Measurements from ENCODE around the gene ADAMTS3. TPM values are rescaled to one million over a fixed set of nuclear protein-coding genes. Genes with fewer than 3 reads are reported as not detected.

The ADAMTS3 gene
- total RNA-seq, 2 experiments from 2014 or later: not detected

DNA sequence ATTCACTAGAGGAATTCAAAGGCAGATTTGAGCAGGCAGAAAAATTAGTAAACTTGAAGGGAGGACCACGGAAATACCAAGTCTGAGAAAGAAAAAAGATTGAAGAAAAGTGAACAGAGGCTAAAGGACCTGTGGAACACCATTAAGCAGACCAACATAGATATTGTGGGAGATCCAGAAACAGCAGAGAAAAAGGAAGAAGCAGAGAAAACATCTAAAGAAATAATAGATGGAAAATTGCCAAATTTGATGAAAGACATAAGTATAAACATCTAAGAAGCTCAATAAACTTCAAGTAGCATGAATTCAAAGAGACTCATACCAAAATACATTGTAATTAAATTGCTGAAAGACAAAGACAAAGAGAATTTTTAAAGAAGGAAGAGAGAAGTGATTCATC, 31.0 kb downstream of the ADAMTS3 start:
- Mint-ChIP-seq H3K27me3 (no peaks in the 10 kb centered on the region), H3K27ac (no peak overlapping the region), H3K9me3 (ENCODE audit: low read depth) (peaks cover 9% of the 10 kb centered on the region), H3K4me1 (no peaks in the 10 kb centered on the region), H3K4me3 (no peak overlapping the region), H3K36me3 (ENCODE audit: low read depth) (no peaks in the 10 kb centered on the region)
- intact Hi-C loops (cut with DNase I, micrococcal nuclease): no loop called here
- POLR2A ChIA-PET: no interaction called here
- DNase-seq (no peak), ATAC-seq (no peak)
- CTCF ChIA-PET: no interaction called here

DNA sequence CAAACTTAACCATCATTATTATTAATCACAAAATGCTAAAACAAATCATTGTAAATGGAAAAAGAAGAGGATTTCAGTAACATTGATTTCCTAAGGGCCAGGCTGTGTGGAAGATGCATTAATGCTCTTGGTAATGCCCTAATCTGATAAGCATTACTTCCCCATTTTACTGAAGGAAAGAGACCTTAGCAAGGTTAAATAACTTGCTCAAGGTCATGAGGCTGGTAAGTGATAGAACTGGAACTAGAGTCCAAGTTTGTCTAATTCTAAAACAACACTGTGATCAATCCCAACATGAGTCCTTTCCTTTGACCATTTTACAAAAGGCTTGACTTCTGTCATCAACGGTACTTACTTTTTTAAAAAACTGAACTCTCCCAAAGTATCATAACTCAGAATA, 32.6 kb downstream of the ADAMTS3 start:
- ATAC-seq (no peak), DNase-seq (no peak)
- Mint-ChIP-seq H3K27ac (no peak overlapping the region), H3K4me1 (no peaks in the 10 kb centered on the region), H3K4me3 (no peak overlapping the region), H3K36me3 (ENCODE audit: low read depth) (no peaks in the 10 kb centered on the region), H3K9me3 (ENCODE audit: low read depth) (peaks cover 9% of the 10 kb centered on the region), H3K27me3 (no peaks in the 10 kb centered on the region)
- intact Hi-C loops (cut with DNase I, micrococcal nuclease): no loop called here
- CTCF ChIA-PET: no interaction called here
- POLR2A ChIA-PET: no interaction called here

DNA sequence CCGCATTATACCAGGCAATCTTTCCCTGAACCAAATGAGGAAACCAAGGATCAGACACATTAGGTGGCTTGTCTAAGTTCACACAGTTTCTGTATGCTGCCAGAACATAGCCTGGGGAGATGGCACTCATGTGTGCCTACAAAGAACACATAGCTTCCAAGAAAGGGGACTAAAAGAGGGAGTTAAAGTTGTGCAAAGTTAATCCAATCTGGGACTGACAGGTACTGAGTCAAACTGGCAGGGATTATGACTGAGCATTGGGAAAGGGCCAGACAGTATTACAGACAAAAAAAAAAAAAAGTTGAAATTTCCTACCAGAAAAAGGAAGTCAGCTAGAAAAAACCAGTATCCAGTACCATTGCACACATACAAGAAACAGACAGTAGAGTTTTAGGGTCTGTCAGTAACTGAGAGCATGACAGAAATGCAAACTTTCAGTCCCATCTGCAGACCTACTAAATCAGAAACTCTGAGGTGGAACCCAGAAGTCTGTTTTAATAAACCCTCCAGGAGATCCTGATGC, 37.2 kb downstream of the ADAMTS3 start:
- Mint-ChIP-seq H3K27ac (no peak overlapping the region), H3K36me3 (ENCODE audit: low read depth) (no peaks in the 10 kb centered on the region), H3K4me1 (no peaks in the 10 kb centered on the region), H3K4me3 (no peak overlapping the region), H3K9me3 (ENCODE audit: low read depth) (no peaks in the 10 kb centered on the region), H3K27me3 (no peaks in the 10 kb centered on the region)
- DNase-seq (no peak), ATAC-seq (peak; percentile 21)
- intact Hi-C loops (cut with DNase I, micrococcal nuclease): no loop called here
- CTCF ChIA-PET: no interaction called here
- POLR2A ChIA-PET: interaction anchor here (0.5 to 0.6 kb wide), 2 partner anchors 314 to 433 kb away, joined by 4 to 6 read pairs; no protein-coding TSS in a partner anchor

DNA sequence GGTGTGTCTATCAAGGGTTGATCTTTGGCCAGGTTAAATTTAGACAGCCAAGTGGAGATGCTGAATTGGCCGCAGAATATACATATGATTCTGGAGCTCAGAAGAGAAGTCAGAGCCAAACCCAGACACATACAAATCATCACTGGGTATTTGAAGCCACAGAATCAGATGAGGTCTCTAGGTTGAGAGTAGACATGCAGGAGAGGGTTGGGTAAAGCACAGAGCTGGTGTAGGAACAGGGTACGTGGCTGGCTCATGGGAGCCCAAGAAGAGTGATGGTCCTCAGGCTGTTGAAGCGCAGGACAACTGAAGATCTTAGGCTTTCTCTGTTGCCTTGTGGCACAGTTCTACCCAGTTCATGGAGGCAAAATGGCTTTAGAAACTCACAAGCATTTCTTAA, 37.7 kb downstream of the ADAMTS3 start:
- ATAC-seq (peak; percentile 61), DNase-seq (peak; percentile 12)
- no peak overlapping the region for H3K4me3 Mint-ChIP-seq
- H3K36me3 Mint-ChIP-seq (ENCODE audit: low read depth): no peaks in the 10 kb centered on the region
- H3K9me3 Mint-ChIP-seq (ENCODE audit: low read depth): no peaks in the 10 kb centered on the region
- no peak overlapping the region for H3K27ac Mint-ChIP-seq
- H3K4me1 Mint-ChIP-seq: no peaks in the 10 kb centered on the region
- intact Hi-C loops (cut with DNase I, micrococcal nuclease): no loop called here
- CTCF ChIA-PET: no interaction called here
- no peaks in the 10 kb centered on the region for H3K27me3 Mint-ChIP-seq
- POLR2A ChIA-PET: interaction anchor here (0.5 kb wide), 1 partner anchor 314 kb away, joined by 4 read pairs; no protein-coding TSS in a partner anchor

DNA sequence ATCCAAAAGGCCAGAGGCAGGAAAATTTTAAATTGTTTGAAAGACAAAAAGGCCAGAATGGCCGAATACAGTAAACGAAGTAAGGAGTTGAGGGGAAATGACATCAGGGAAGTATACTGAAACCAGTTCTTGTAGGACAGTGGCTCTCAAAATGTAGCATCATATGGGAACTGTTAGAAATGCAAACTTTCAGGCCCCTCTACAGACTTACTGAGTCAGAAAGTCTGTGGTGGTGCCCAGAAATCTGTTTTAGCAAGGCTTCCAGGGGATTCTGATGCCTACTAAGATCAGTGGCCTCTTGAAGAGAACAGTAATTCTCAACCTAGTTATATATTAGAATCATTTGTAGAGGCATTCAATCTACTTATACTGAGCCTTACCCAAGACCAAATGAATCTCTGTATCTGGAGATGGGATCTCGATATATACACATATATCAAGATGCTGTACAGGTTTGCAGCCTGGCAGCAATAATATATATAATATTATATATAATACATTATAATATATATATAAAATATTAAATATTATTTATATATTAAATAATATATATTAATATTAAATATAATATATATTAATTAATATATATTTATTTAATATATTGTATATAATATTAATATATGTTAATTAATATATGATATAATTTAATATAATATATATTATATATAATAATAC, 39.7 kb downstream of the ADAMTS3 start:
- CTCF ChIA-PET: no interaction called here
- intact Hi-C loops (cut with DNase I, micrococcal nuclease): no loop called here

DNA sequence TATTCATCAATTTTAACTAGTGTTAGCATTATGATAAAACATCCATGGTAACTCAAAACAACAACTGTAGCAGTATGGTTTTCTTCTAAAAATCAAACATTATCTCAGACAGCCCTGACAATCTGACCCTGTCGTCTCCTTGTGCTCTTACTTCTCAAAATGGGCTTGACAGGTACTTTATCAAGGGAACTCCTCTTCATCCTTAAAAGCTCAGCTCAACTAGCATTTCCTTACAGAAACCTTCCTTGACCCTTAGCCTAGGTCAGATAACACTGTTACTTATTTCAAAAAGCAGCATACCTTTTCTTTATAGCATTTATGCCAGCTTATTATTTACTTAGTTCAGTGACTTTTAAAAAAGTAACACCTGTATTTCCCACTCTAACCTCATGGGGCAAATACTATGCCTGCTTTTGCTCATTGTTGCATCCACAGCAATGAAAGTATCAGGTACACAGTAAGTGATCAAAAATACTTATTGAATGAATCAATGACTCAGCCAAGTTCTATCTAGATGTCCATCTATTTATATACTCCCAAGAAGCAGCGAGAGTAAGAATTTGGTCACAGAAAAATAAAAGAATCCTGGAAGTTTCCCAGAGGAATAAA, 41.9 kb downstream of the ADAMTS3 start:
- intact Hi-C loops (cut with DNase I, micrococcal nuclease): no loop called here
- Mint-ChIP-seq H3K36me3 (ENCODE audit: low read depth) (no peaks in the 10 kb centered on the region), H3K4me1 (peaks cover 3% of the 10 kb centered on the region), H3K27ac (no peak overlapping the region), H3K4me3 (no peak overlapping the region), H3K27me3 (peaks cover 8% of the 10 kb centered on the region), H3K9me3 (ENCODE audit: low read depth) (no peaks in the 10 kb centered on the region)
- ChIA-PET POLR2A (no interaction called here), CTCF (interaction anchor here (0.6 to 0.7 kb wide), 2 partner anchors 227 to 1078 kb away, joined by 3 read pairs; no protein-coding TSS in a partner anchor)
- DNase-seq: no peak
- no peak for ATAC-seq

More for the DNA sequence above, 39.7 kb downstream of the ADAMTS3 start:
- no peak for DNase-seq
- no peak overlapping the region for H3K4me3 Mint-ChIP-seq
- POLR2A ChIA-PET: no interaction called here
- H3K27me3 Mint-ChIP-seq: peaks cover 5% of the 10 kb centered on the region
- H3K27ac Mint-ChIP-seq: no peak overlapping the region
- peak; percentile 63 for ATAC-seq
- H3K4me1 Mint-ChIP-seq: no peaks in the 10 kb centered on the region
- H3K36me3 Mint-ChIP-seq (ENCODE audit: low read depth): no peaks in the 10 kb centered on the region
- H3K9me3 Mint-ChIP-seq (ENCODE audit: low read depth): no peaks in the 10 kb centered on the region

DNA sequence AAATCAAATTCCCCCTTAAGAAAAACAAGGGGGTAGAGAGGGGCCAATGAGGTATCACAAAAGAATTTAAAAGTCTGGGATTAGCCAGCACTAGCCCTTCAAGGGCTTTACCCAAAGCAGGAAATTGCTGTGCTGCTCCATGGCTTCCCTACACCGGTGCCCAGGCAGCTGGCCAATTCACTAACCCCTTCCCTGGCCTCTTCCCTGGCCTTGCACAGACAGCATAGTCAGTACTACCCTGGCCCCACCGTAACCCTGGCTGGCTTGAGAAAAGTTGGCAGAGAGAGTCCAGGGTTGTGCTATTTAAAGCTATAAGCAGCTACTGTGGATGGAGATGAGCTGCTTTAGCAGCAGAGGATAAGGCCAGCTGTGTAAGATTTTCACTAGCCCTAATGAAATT, 43.1 kb downstream of the ADAMTS3 start:
- Mint-ChIP-seq H3K27ac (no peak overlapping the region), H3K4me3 (no peak overlapping the region), H3K27me3 (peaks cover 8% of the 10 kb centered on the region), H3K36me3 (ENCODE audit: low read depth) (no peaks in the 10 kb centered on the region), H3K4me1 (peaks cover 3% of the 10 kb centered on the region), H3K9me3 (ENCODE audit: low read depth) (no peaks in the 10 kb centered on the region)
- ATAC-seq (no peak), DNase-seq (no peak)
- POLR2A ChIA-PET: no interaction called here
- intact Hi-C loops (cut with DNase I, micrococcal nuclease): no loop called here
- CTCF ChIA-PET: no interaction called here

DNA sequence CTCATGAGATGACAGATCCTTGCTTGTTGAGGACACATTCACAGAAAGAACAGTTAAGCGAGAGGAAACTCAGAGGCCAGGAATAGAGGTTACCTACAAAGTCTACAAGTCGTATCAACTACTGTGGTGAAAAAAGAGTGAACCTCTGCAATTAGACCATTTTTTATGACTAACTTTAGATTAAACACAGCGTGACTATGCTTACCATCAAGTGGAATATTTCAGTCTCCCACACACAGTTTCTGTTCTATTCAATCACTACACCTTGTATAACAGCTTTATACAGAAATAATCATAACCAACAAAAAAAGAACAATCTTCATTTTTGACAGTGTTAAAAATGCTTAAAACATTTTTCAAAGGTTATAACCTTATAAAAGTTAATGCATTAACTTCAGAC, 46.6 kb downstream of the ADAMTS3 start:
- DNase-seq (no peak), ATAC-seq (peak; percentile 30)
- no peak overlapping the region for H3K4me3 Mint-ChIP-seq
- H3K27ac Mint-ChIP-seq: no peak overlapping the region
- no peaks in the 10 kb centered on the region for H3K36me3 Mint-ChIP-seq (ENCODE audit: low read depth)
- peaks cover 4% of the 10 kb centered on the region for H3K9me3 Mint-ChIP-seq (ENCODE audit: low read depth)
- H3K4me1 Mint-ChIP-seq: peaks cover 3% of the 10 kb centered on the region
- ChIA-PET POLR2A (no interaction called here), CTCF (no interaction called here)
- peaks cover 8% of the 10 kb centered on the region for H3K27me3 Mint-ChIP-seq
- intact Hi-C loops (cut with DNase I, micrococcal nuclease): no loop called here

DNA sequence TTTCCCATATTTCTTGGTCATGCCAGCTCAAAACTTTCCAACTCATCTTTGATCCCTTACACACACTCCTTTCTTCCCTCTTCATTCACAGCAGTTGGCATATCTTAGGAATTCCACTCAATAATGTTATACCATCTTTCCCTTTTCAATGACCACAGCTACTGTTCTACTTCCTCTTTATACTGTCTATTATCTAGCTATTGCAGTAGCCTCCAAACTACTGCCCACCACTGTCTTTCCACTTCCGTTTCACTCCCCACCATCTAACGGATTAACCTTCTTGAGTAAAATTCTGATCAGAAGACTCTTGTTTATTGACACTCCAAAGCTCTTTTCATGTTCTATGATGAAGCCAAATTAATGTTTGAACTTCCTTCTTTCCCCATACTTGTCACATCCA, 55.8 kb downstream of the ADAMTS3 start:
- Mint-ChIP-seq H3K27me3 (no peaks in the 10 kb centered on the region), H3K9me3 (ENCODE audit: low read depth) (peaks cover 6% of the 10 kb centered on the region), H3K4me3 (no peak overlapping the region), H3K36me3 (ENCODE audit: low read depth) (no peaks in the 10 kb centered on the region), H3K4me1 (no peaks in the 10 kb centered on the region), H3K27ac (no peak overlapping the region)
- CTCF ChIA-PET: no interaction called here
- intact Hi-C loops (cut with DNase I, micrococcal nuclease): no loop called here
- POLR2A ChIA-PET: no interaction called here
- no peak for DNase-seq
- ATAC-seq: no peak

DNA sequence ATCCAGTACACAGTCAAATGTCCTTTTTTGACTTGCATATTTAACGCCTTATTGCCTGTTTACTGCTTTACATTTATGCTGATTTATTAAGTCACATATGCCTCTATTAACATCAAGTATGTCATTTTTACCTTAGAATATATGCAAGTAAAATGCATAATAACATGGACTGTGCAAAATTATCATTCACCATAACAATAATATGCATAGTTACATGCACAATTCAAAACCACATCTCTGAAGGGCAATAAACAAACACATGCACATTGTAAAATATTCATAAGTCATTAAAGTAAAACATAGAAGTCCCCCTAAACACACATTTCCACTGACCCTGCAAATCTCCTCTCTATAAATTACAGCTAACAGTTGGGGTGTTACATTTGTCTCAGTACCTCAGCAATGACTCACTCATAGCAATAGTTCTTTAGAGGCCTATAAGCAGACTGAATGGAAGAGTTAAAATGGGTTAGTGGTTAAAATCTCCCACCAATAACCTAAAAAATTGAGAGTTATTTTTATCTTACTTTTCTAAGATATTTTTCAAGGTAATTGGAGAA, 61.1 kb downstream of the ADAMTS3 start:
- no peaks in the 10 kb centered on the region for H3K9me3 Mint-ChIP-seq (ENCODE audit: low read depth)
- DNase-seq: no peak
- no peaks in the 10 kb centered on the region for H3K4me1 Mint-ChIP-seq
- ChIA-PET CTCF (no interaction called here), POLR2A (no interaction called here)
- no peak overlapping the region for H3K4me3 Mint-ChIP-seq
- peaks cover 4% of the 10 kb centered on the region for H3K27me3 Mint-ChIP-seq
- H3K36me3 Mint-ChIP-seq (ENCODE audit: low read depth): no peaks in the 10 kb centered on the region
- intact Hi-C loops (cut with DNase I, micrococcal nuclease): no loop called here
- no peak overlapping the region for H3K27ac Mint-ChIP-seq
- ATAC-seq: no peak

DNA sequence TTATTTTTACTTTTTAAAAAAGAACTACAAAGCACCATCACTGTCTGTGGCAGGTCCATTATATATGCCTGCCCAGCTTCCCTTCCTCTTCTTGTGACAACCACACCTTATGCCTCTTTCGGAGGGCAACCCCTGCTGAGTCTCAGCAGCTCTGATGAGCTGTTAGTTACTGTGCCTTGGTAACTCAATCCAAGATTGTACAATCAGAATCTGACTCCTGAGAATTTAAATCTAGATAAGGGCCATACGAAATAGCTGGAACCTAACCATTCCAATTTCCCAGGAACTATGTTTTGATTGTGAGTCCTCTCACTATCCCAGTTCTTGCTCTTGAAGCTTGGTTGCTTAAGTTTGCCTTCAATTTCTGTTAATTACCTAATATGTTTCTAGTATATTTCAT, 61.9 kb downstream of the ADAMTS3 start:
- ChIA-PET POLR2A (no interaction called here), CTCF (interaction anchor here (0.6 kb wide), 1 partner anchor 825 kb away, joined by 3 read pairs; no protein-coding TSS in a partner anchor)
- H3K36me3 Mint-ChIP-seq (ENCODE audit: low read depth): no peaks in the 10 kb centered on the region
- H3K4me3 Mint-ChIP-seq: no peak overlapping the region
- no peaks in the 10 kb centered on the region for H3K9me3 Mint-ChIP-seq (ENCODE audit: low read depth)
- H3K27me3 Mint-ChIP-seq: peaks cover 4% of the 10 kb centered on the region
- ATAC-seq (no peak), DNase-seq (no peak)
- H3K27ac Mint-ChIP-seq: no peak overlapping the region
- intact Hi-C loops (cut with DNase I, micrococcal nuclease): no loop called here
- no peaks in the 10 kb centered on the region for H3K4me1 Mint-ChIP-seq

DNA sequence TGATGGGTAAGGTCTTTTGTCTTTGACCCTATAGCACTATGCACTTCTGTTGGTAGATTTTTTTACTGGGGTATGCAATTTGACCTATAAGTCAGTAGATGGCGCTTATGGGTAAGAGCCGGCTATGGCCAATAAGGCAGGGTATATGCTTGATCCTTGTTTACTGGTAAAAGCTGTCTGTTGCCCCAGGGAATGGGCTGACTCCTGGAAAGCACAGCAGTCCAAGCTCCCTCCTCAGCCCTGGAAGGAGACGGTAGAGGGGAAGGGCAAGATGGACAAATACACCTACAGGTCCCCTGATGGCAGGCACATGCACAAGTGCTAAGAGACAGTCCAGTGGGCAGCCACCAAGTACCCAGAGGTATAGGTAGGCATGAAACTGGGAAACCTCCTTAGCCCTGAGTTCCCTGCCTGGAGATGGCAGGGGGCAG, 63.7 kb downstream of the ADAMTS3 start:
- no peaks in the 10 kb centered on the region for H3K4me1 Mint-ChIP-seq
- H3K36me3 Mint-ChIP-seq (ENCODE audit: low read depth): no peaks in the 10 kb centered on the region
- no peak overlapping the region for H3K27ac Mint-ChIP-seq
- ATAC-seq: no peak
- CTCF ChIA-PET: interaction anchor here (0.6 kb wide), 1 partner anchor 287 kb away, joined by 3 read pairs; no protein-coding TSS in a partner anchor
- intact Hi-C loops (cut with DNase I, micrococcal nuclease): loop anchor here in 1 of 2 experiments (1.0 kb wide), 1 partner anchor 514 kb away; no protein-coding TSS in a partner anchor
- POLR2A ChIA-PET: no interaction called here
- H3K27me3 Mint-ChIP-seq: peaks cover 4% of the 10 kb centered on the region
- H3K4me3 Mint-ChIP-seq: no peak overlapping the region
- DNase-seq: no peak
- H3K9me3 Mint-ChIP-seq (ENCODE audit: low read depth): peaks cover under 1% of the 10 kb centered on the region
